DOHH2 (cell line): Measurements from ENCODE around the gene KANK4.

ENCODE experiments used
- CTCF ChIP-seq: fragments of 200-600 bp; sonication (generic); IDR thresholded peaks from one replicate; pipeline ENCODE4 v1.5.1; 2014; ENCODE audit warnings: antibody characterized with exemption, mild to moderate bottlenecking, low read depth, low read length; ENCODE audit not compliant: poor library complexity, severe bottlenecking
- EZH2phosphoT487 ChIP-seq: fragments of 200-600 bp; sonication (generic); IDR thresholded peaks from 2 replicates; pipeline ENCODE4 v1.6.1; 2017; ENCODE audit warnings: borderline replicate concordance, mild to moderate bottlenecking, antibody characterized with exemption, low read length, moderate library complexity, mixed read lengths

GRCh38 chr1:62224182-62224581 lies 95.1 kb downstream of the KANK4 start:
- no peak for TF ChIP-seq CTCF
- TF ChIP-seq EZH2phosphoT487: no peak
